SU-DHL-6 (cell line): ENCODE results near the gene TANGO6.

Source experiments
- EZH2phosphoT487 ChIP-seq: fragments of 200-600 bp; sonication (generic), shearing (Covaris generic); conservative IDR thresholded peaks from 2 replicates; pipeline ENCODE4 v1.6.1; 2018; ENCODE audit warnings: mild to moderate bottlenecking, antibody characterized with exemption, low read length, moderate library complexity, mixed read lengths
- TF ChIP-seq, protein P1 (sequence below): fragments of 200-600 bp; sonication (generic); IDR thresholded peaks from one replicate; pipeline ENCODE4 v1.5.1; 2017; ENCODE audit warnings: antibody characterized with exemption, mild to moderate bottlenecking, low read length, moderate library complexity; ENCODE audit not compliant: insufficient read depth, poor library complexity, severe bottlenecking

DNA sequence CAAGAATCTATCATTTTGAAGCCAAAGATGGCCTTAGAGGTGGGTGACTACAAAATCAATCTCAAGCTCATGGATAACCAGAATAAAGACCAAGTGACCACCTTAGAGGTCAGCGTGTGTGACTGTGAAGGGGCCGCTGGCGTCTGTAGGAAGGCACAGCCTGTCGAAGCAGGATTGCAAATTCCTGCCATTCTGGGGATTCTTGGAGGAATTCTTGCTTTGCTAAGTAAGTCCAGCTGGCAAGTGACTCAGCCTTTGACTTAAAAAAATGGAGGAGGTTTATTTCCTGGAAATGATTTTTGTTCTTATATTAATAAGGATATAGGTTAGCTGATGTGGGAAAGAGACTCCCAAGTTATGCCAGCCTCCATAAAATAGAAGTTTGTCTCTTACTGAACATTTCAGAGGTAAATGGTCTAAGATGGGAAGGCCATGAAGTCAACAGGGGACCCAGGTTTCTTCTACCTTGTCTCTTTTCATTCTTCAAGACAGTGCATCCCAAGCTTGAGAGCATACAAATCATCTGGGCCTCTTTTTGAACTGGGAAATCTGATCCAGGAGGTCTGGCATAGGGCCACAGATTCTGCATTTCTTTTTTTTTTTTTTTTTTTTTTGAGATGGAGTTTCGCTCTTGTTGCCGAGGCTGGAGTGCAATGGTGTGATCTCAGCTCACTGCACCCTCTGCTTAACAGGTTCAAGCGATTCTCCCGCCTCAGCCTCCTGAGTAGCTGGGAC is 19.8 kb upstream of the TANGO6 start:
- TF ChIP-seq, protein P1, sequence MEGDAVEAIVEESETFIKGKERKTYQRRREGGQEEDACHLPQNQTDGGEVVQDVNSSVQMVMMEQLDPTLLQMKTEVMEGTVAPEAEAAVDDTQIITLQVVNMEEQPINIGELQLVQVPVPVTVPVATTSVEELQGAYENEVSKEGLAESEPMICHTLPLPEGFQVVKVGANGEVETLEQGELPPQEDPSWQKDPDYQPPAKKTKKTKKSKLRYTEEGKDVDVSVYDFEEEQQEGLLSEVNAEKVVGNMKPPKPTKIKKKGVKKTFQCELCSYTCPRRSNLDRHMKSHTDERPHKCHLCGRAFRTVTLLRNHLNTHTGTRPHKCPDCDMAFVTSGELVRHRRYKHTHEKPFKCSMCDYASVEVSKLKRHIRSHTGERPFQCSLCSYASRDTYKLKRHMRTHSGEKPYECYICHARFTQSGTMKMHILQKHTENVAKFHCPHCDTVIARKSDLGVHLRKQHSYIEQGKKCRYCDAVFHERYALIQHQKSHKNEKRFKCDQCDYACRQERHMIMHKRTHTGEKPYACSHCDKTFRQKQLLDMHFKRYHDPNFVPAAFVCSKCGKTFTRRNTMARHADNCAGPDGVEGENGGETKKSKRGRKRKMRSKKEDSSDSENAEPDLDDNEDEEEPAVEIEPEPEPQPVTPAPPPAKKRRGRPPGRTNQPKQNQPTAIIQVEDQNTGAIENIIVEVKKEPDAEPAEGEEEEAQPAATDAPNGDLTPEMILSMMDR, result no peak
- no peak for TF ChIP-seq EZH2phosphoT487
